Skeletal muscle tissue (tissue), 4 donors: ENCODE data around the gene TMEM144. TPM values are rescaled to one million over a fixed set of nuclear protein-coding genes. Genes with fewer than 3 reads are reported as not detected.

Experiments used
- H3K27ac ChIP-seq: one replicate; pipeline ENCODE4 v1.7.0; 2013; ENCODE audit warnings: mild to moderate bottlenecking, low read depth, low read length, inconsistent platforms
- H3K27me3 ChIP-seq, 3 donors: one replicate each; pipeline ENCODE4 v1.7.0; 2013; ENCODE audit warnings: low read length in 3 of 3; ENCODE audit not compliant: control insufficient read depth in 3 of 3, insufficient read depth in 3 of 3
- H3K36me3 ChIP-seq, 3 donors: one replicate each; pipeline ENCODE4 v1.7.0; 2013; ENCODE audit warnings: low read length in 3 of 3; ENCODE audit not compliant: control insufficient read depth in 3 of 3, insufficient read depth in 3 of 3
- H3K4me1 ChIP-seq, 3 donors: one replicate each; pipeline ENCODE4 v1.7.0; 2013; ENCODE audit warnings: low read length in 3 of 3, mild to moderate bottlenecking in 3 of 3; ENCODE audit not compliant: control insufficient read depth in 3 of 3, insufficient read depth in 3 of 3
- H3K4me3 ChIP-seq, 3 donors: one replicate each; pipeline ENCODE4 v1.7.0; 2013; ENCODE audit warnings: low read length in 3 of 3
- H3K9ac ChIP-seq, 3 donors: one replicate each; pipeline ENCODE4 v1.7.0; 2013; ENCODE audit warnings: low read length in 3 of 3, mild to moderate bottlenecking in 3 of 3, moderate library complexity in 2 of 3, low read depth in 1 of 3
- H3K9me3 ChIP-seq, 3 donors: one replicate each; pipeline ENCODE4 v1.7.0; 2013; ENCODE audit warnings: low read length in 3 of 3; ENCODE audit not compliant: control insufficient read depth in 3 of 3
- total RNA-seq: library from RNA; depleted of rRNA; stranded (reverse); fragments of >200 nt; gene quantifications from one replicate; pipeline ENCODE4 v1.2.3, GENCODE V29; 2014
- donor health status: Osteomylitis.

Gene TMEM144
- total RNA-seq, 1 donor from 2014 or later = 2.6 TPM

DNA sequence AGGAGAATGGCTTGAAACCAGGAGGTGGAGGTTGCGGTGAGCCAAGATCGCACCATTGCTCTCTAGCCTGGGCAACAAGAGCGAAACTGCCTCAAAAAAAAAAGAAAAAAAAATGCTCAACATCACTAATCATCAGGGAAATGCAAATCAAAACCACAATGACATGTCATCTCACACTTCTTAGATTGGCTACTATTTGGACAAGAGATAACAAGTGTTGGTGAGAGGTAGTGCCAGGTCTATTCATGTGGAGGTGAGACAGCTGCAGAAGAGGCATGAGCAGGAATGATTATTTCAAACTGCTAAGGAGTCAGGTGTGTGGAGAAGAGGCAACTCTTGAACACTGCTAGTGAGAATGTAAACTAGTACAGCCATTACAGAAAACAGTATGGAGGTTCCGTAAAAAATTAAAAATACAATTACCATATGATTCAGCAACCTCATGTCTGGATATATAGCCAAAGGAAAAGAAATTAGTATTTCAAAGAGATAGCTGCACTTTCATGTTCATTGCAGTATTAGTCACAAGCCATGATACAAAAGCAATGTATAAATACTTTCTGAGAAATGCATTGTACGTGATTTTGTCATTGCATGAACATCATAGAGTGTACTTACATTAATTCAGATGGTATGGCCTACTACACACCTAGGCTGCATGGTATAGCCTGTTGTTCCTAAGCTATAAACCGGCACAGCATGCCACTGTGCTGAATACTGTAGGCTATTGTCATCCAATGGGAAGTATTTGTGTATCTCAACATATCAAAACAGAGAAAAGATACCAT lies 75.3 kb downstream of the TMEM144 start:
- Histone ChIP-seq H3K27me3 (no peaks in the 10 kb centered on the region), H3K9ac (no peak overlapping the region), H3K4me1 (no peaks in the 10 kb centered on the region), H3K36me3 (no peaks in the 10 kb centered on the region), H3K9me3 (no peaks in the 10 kb centered on the region), H3K27ac (no peak overlapping the region), H3K4me3 (no peak overlapping the region)

DNA sequence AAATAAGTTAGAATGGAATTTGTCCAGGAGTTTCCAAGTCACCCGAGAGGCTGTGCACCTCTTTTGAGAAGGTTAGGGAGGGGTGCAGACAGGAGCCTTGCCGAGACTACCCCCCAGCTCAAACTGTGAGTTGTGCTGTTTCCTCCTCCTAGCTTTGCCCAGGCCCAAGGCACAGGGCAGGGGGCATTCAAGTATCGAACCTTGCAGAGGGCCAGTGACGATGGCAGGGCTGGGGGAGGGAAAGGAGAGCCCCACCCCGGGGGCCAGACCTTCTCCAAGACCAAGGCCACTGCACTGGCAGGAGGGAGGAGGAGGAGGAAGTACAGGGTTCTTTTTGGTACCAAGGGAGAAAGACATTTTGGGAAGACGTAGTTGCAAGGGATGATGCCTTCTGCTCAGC lies 80.6 kb downstream of the TMEM144 start:
- no peaks in the 10 kb centered on the region for H3K27me3 ChIP-seq
- no peaks in the 10 kb centered on the region for H3K4me1 ChIP-seq
- H3K36me3 ChIP-seq = no peaks in the 10 kb centered on the region
- H3K9me3 ChIP-seq = no peaks in the 10 kb centered on the region
- no peak overlapping the region for H3K9ac ChIP-seq
- no peak overlapping the region for H3K4me3 ChIP-seq
- H3K27ac ChIP-seq = no peak overlapping the region

DNA sequence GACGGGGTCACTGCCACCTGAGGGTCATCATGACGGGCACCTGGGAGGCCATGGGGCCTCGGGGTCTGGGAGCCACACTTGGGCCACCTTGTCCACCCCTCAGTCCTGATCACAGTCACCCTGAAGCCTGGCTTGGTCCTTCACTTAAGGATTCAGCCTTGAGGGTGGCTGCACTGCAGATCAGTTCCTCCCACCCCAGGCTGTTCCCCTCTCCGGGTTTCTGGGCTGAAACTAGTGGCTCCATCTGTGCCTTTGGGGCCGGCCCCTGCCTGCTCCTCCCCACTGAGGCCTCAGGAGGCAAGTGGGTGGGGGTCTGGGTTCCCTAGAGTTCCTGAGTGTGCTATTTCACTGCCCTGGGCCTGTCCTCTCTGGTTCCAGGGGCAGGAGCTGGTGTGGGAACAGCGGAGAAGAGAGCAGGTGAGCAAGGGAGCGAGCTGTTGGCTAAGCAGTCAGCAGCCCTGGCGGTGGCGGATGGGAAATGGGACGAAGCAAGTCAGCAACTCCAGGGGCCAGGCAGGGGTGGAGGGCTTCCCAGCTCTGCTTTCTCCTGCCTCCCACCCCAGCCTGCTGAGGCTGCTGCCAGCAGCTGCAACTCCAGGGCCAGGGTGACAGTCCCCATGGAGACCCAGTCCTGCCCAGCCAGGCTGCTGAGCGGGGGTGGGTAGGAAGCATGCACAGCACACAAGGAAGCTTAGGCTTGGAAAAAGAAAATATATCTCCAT lies 81.2 kb downstream of the TMEM144 start:
- Histone ChIP-seq H3K27ac (no peak overlapping the region), H3K4me1 (no peaks in the 10 kb centered on the region), H3K36me3 (no peaks in the 10 kb centered on the region), H3K9me3 (no peaks in the 10 kb centered on the region), H3K27me3 (no peaks in the 10 kb centered on the region), H3K9ac (no peak overlapping the region), H3K4me3 (no peak overlapping the region)

DNA sequence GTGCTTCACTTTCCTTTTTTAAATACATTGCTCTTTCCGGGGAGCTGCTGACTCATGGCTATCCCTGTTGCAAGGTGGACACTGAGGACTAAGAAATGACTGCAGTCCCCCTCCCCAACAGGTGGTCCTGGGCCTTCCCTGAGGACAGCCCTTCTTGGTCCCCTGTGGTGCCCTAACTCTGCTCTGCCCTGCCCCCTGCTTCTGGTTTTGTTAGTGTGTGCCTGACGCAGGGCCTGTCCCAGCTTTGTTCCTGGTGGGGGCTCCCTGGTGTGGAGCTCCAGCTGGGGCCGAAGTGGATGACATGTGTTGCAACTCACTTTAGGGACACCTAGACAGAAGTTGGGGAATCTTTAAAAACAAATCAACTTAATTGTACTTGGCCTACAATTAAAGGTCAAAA lies 81.9 kb downstream of the TMEM144 start:
- H3K27me3 ChIP-seq = no peaks in the 10 kb centered on the region
- H3K9ac ChIP-seq = no peak overlapping the region
- H3K4me1 ChIP-seq = no peaks in the 10 kb centered on the region
- H3K4me3 ChIP-seq = no peak overlapping the region
- H3K36me3 ChIP-seq = no peaks in the 10 kb centered on the region
- no peaks in the 10 kb centered on the region for H3K9me3 ChIP-seq
- H3K27ac ChIP-seq = no peak overlapping the region

DNA sequence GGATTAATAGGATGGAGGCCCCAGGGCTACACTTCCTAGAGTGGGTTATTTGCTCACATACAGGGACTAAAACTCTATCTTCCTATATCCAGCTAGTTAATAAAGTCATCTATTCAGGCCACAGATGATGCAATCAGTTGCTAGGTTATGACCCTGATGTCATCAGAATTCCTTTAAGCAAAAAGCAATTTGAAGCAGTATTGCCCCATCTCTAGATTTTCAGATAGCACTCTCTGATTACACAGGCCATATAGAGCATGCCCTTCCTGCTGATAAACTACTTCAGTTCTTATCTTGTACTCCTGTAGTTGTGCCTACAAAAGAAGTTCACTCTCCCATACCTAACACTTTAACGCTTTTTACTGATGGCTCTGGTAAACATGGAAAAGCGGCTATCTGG lies 84.8 kb downstream of the TMEM144 start:
- Histone ChIP-seq H3K36me3 (no peaks in the 10 kb centered on the region), H3K9ac (no peak overlapping the region), H3K4me3 (no peak overlapping the region), H3K27ac (no peak overlapping the region), H3K27me3 (no peaks in the 10 kb centered on the region), H3K9me3 (no peaks in the 10 kb centered on the region), H3K4me1 (no peaks in the 10 kb centered on the region)

DNA sequence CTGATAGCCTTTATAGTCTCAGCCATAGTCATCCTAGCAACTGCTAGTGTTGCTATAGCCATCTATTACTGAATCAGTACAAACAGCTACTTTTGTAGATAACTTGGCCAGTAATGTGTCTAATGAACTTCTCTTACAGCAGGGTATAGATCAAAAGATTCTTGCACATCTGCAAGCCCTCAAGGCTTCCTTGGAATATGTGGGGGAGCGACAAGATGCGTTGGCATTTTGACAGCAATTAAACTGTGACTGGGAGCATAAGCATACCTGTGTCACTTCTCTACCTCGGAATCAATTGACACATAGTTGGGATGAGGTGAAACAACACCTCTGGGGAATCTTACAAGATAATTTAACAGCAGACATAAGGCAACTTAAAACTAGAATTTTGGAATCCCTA lies 87.6 kb downstream of the TMEM144 start:
- Histone ChIP-seq H3K4me3 (no peak overlapping the region), H3K36me3 (no peaks in the 10 kb centered on the region), H3K27me3 (no peaks in the 10 kb centered on the region), H3K9ac (no peak overlapping the region), H3K27ac (no peak overlapping the region), H3K4me1 (no peaks in the 10 kb centered on the region), H3K9me3 (no peaks in the 10 kb centered on the region)

DNA sequence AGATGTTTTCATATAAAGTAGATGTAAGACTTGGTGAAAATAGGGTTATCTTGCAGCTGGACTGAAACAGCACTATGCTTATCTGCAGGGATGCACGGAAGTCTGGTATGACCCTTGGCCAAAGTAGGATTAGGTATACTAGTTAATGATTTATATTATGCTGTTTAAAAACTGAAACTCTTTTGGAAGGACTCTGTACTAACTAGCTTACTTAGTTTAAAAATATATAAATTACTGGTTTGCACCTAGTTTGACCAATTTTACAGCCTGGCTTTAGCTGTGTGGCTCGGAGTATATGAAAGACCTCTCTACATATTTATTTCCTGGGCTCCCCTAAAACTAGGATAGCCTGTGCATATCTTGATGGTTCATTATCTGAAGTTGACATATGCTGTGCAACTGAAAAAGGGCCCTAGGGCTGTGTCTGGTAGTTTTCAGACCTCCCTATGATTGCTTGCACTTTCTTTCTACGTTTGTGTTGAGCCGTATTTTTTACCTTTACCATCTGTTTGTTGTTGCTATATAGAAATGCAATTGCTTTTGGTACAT lies 89.2 kb downstream of the TMEM144 start:
- Histone ChIP-seq H3K27ac (no peak overlapping the region), H3K36me3 (no peaks in the 10 kb centered on the region), H3K9ac (no peak overlapping the region), H3K9me3 (no peaks in the 10 kb centered on the region), H3K27me3 (no peaks in the 10 kb centered on the region), H3K4me1 (no peaks in the 10 kb centered on the region), H3K4me3 (no peak overlapping the region)

DNA sequence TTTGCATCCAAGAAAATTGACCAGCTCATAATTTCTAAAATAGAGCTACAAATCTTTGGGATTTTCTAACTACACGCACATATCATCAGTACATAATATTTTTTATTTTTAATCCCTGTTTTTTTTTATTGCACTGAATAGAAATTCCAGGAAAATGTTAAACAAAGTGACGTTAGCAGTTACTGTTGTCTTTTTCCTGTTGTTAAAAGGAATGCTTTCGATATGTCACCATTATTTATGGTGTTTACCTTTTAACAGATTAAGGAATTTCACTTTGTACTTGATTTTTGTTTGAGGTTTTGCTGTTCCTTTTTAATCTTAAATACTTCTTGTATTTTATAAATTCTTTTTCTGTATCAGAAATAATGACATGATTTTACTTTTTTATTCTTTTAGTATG lies 89.7 kb downstream of the TMEM144 start:
- H3K36me3 ChIP-seq = no peaks in the 10 kb centered on the region
- no peaks in the 10 kb centered on the region for H3K9me3 ChIP-seq
- no peak overlapping the region for H3K4me3 ChIP-seq
- H3K27me3 ChIP-seq = no peaks in the 10 kb centered on the region
- H3K9ac ChIP-seq = no peak overlapping the region
- no peak overlapping the region for H3K27ac ChIP-seq
- H3K4me1 ChIP-seq = no peaks in the 10 kb centered on the region

DNA sequence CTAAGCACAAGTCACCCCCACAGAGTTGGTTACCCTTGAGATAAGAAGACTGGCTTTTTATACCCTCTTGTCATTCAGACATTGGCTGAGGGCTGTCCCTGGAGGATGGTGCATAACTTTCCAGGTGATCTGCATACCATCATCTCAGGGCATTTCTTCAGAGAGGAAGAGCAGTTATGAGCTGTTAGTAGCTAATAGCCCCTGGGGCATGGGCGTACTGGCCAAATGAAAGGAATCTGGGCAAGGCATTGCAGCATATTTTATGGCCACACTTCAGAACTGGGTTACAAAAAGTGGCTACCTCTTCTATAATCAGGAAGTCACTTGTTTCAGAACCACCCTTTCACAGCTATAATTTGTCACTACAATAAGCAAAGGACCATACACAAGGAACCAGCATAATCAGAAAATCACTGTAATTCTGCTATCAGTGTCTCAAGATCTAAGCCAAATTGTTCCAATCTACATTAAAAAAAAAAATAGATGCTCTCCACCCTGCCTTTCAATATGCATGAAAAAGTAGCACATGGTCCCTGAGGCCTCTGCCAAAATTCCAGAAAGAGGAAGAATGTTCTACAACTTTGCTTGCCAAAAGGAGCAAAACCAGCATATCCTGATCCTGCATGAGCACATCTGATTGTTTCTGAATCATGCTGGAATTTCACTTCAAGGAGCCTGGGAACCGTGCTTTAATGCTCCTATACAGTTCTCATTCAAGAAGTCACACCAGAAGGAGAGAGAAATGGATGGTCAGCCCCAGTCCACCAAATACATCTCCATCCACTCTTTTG lies 92.0 kb downstream of the TMEM144 start:
- H3K36me3 ChIP-seq = no peaks in the 10 kb centered on the region
- H3K4me1 ChIP-seq = no peaks in the 10 kb centered on the region
- H3K9me3 ChIP-seq = no peaks in the 10 kb centered on the region
- no peak overlapping the region for H3K4me3 ChIP-seq
- H3K9ac ChIP-seq = no peak overlapping the region
- H3K27ac ChIP-seq = no peak overlapping the region
- H3K27me3 ChIP-seq = no peaks in the 10 kb centered on the region

DNA sequence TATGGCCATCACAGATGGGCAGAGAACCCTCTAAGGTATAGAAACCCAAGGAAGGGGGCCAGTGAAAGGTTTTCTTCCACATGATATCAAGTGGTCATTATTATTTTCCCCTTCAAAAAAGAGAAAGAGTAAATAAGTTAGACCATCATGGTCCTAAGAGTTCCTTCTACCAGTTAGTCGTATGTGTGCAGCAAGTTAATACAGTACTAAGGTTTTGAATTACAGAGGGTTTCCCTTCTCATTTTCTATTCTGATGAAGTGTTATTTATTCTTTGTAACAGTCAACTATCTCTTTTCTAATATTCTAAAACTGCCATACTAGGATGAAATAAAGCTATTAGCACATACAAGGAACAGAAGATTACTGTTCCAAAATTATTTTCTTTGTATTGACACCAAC lies 94.4 kb downstream of the TMEM144 start:
- Histone ChIP-seq H3K9ac (no peak overlapping the region), H3K4me1 (no peaks in the 10 kb centered on the region), H3K27ac (no peak overlapping the region), H3K27me3 (no peaks in the 10 kb centered on the region), H3K4me3 (no peak overlapping the region), H3K9me3 (no peaks in the 10 kb centered on the region), H3K36me3 (no peaks in the 10 kb centered on the region)
